ENCODE results near the gene MATCAP1.

MATCAP1 gene

DNA sequence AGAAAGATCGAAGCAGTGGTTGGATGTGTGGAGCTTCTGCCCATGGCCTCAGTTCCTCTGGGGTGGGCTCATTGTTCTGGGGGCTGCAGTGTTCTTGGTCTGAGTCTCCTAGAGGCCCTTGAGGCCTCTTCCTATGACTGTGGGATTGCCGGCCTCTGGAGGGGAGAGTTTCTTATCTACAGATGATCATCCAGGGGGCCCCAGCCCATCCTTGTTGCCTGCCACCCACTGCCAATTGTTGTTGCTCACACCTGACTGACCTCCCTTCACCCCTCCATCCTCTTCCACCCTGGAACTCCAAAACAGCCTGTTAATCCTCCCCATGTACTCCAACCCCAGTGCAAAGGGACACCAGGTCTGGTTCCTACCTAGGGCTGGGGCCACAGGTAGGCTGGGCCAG is 38.8 kb downstream of the MATCAP1 start:
- DNase-seq, result no peak

- no peak for DNase-seq
These were observed 41.4 kb downstream of the MATCAP1 start for GRCh38 chr16:67142342-67142741.

DNA sequence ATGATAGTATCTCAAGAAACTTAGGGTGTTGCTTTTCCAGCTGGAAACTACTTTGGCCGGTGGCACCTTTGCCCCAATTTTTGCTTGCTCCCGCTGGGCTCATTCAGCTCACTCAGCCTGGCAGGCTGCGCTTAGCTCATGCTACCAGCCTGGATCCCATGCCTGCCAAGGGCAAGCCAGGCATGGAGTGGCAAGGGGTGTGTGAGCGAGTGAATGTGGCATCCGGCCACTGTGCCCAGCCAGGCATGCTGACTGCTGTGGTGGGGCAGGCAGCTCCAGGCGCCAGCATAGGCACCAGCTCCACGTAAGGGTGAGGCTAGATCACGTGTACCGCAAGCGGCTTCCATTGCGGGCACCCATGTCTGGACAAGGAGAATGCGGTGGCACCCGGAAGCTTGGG is 42.4 kb downstream of the MATCAP1 start:
- no peak for DNase-seq

GRCh38 chr16:67137605-67138004 is 46.2 kb downstream of the MATCAP1 start:
- no peak for DNase-seq

DNA sequence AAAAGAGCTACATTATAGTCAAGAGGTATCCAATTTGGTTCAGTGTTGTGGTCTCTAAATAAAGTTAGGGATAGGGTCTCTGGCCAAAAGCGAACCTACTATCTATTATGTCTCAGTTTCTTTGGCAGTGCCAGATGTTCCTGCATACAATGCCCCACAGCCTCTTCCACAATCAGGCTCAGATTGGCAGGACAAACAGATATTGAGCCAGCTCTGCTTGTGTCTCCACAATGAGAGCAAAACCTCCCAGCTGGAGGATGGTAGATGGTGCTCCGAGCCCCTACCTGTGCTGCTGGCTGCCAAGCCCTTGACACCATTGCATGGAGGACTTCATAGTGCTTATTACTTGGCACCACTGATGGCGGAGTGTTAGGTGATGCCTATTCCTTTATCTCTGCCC is 54.3 kb downstream of the MATCAP1 start:
- DNase-seq, result peak in 14 of 51 donors; percentile 2 to 58 (median 18)

- no peak for DNase-seq
These were observed 54.9 kb downstream of the MATCAP1 start for GRCh38 chr16:67128887-67129286.

GRCh38 chr16:67128417-67128816 is 55.3 kb downstream of the MATCAP1 start:
- DNase-seq, result no peak
